ENCODE measurements around the gene IDNK.
"Not testable (repeated sequence)": the region's sequence is repeated elsewhere in the genome, so short reads cannot be mapped to it uniquely, and the experiment has no call there.

IDNK gene

GRCh38 chr9:83598487-83598886 lies 24.5 kb upstream of the IDNK start:
- DNase-seq (ENCODE audit: low spot score), result no peak
- TF ChIP-seq CTCF (IDR thresholded peaks at IDR 0.05; ENCODE audit: extremely low read depth, missing control alignments), result no peak

- no peak for DNase-seq (ENCODE audit: low spot score)
These were observed 23.9 kb upstream of the IDNK start for GRCh38 chr9:83599071-83599470.

DNA sequence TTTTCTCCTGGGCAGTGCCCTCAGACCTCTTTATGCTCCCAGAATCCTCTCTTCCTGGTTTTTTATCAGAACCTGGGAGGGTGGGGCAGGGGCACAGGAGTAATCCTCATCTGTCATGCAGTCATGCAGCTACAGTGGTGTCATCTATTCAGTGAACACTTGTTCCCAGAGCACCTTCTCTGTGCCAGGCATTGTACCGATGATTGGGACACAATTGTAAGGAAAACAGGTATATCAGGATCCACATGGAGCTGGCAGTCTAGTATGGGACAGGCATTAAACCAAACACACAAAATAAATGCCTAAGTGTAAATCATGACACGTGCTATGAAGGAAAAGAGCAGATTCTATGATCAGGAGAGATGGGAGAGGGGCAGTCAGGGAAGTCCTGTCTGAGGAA lies 21.5 kb upstream of the IDNK start:
- no peak for DNase-seq (ENCODE audit: low spot score)
- no peak for TF ChIP-seq CTCF (IDR thresholded peaks at IDR 0.05; ENCODE audit: extremely low read depth, missing control alignments)

More at GRCh38 chr9:83599071-83599470, 23.9 kb upstream of the IDNK start:
- no peak for TF ChIP-seq CTCF (IDR thresholded peaks at IDR 0.05; ENCODE audit: extremely low read depth, missing control alignments)

DNA sequence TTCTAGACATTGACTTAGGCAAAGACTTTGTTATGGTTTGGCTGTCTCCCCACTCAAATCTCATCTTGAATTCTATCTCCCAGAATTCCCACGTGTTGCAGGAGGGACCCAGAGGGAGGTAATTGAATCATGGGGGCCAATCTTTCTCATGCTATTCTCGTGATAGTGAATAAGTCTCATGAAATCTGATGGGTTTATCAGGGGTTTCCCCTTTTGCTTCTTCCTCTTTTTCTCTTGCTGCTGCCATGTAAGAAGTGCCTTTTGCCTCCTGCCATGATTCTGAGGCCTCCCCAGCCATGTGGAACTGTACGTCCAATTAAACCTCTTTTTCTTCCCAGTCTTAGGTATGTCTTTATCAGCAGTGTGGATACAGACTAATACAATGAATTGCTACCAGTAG lies 15.3 kb upstream of the IDNK start:
- not testable (repeated sequence) for DNase-seq (ENCODE audit: low spot score)

GRCh38 chr9:83613298-83613697 lies 9.6 kb upstream of the IDNK start:
- DNase-seq (ENCODE audit: low spot score), result not testable (repeated sequence)

- no peak for TF ChIP-seq CTCF (IDR thresholded peaks at IDR 0.05; ENCODE audit: extremely low read depth, missing control alignments)
These were observed 5.6 kb upstream of the IDNK start for GRCh38 chr9:83617299-83617698.

GRCh38 chr9:83620841-83621636 lies 1.9 kb upstream of the IDNK start:
- peak; percentile 62 for DNase-seq (ENCODE audit: low spot score)
- peak; percentile 68 for TF ChIP-seq CTCF (IDR thresholded peaks at IDR 0.05; ENCODE audit: extremely low read depth, missing control alignments)

More at GRCh38 chr9:83617299-83617698, 5.6 kb upstream of the IDNK start:
- DNase-seq (ENCODE audit: low spot score), result no peak

- no peak for TF ChIP-seq CTCF (IDR thresholded peaks at IDR 0.05; ENCODE audit: extremely low read depth, missing control alignments)
- DNase-seq (ENCODE audit: low spot score), result peak; percentile 30
These were observed 457 bp upstream of the IDNK start for GRCh38 chr9:83622433-83622938.

All from GM20000 (cell line).